ENCODE measurements around the gene XPO6.

Gene XPO6

DNA sequence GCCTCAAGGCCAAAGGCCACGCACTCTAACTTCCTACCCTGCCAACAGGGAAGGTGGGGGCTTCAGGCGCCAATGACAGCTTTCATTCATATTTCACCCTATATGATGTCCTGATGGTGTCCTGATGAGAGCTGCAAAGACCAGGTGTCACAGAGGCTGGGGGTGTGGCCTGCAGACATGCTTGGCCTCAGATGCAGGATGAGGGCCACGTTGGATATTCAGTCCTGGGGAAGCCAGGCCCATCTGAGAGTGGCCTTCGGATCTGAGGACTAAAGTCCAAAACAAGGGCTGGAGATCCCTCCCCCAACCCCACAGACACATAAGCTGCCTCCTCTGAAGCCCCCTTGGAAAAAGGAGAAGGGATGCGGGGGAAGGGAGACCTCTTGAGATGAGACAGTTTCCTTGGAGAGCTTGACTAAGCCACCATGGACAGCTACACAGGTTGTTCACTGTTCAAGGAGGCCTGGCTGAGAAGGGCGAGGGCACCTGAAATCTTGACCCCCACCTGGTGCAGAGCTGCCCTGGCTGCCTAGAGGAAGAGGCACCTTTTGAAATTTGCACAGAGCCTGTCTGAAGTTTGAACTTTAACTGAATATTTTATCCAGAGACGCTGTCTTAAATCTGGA lies 124.0 kb downstream of the XPO6 start:
- no peak for DNase-seq

GRCh38 chr16:28087140-28087660 lies 124.6 kb downstream of the XPO6 start:
- DNase-seq: no peak

DNA sequence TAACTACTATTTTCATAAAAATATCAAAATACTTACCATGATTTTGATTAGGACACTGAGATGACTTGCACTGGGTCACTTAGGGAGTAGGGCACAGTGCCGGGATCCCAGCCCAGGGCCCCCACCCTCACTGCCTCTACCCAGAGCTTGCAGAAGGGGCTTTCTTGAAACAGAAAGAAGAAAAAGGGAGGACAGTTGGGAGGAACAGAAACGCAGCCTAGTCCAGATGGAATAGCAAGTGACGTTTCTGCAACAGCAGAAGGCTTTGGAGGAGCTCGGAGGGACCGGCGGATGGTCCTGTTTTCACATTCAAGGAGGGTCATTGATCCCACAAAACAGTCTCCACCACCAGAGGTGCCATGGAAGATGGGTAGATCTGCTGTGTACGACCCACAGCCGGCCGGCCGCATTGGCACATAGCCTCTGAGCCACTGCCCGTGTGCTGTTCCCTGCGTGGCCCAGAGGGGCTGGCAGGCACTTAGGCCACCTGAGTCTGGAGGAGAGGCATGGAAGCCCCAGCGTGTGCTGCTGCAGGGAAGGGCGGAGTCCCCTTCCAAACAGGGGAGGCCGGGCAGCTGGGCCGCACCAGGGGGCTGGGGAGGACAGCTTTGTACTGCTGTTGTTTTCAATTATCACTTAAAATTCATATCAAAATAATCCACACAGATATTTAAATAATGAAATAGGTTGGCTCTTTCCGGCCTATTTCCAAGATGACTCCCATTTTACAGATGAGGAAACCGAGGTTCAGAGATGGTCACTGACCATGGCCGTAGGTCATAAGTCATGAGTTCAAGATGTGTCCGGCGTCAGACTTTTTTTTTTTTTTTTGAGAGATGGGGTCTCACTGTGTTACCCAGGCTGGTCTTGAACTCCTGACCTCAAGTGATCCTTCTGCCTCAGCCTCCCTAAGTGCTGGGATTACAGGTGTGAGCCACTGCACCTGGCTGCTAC lies 125.3 kb downstream of the XPO6 start:
- no peak for DNase-seq

DNA sequence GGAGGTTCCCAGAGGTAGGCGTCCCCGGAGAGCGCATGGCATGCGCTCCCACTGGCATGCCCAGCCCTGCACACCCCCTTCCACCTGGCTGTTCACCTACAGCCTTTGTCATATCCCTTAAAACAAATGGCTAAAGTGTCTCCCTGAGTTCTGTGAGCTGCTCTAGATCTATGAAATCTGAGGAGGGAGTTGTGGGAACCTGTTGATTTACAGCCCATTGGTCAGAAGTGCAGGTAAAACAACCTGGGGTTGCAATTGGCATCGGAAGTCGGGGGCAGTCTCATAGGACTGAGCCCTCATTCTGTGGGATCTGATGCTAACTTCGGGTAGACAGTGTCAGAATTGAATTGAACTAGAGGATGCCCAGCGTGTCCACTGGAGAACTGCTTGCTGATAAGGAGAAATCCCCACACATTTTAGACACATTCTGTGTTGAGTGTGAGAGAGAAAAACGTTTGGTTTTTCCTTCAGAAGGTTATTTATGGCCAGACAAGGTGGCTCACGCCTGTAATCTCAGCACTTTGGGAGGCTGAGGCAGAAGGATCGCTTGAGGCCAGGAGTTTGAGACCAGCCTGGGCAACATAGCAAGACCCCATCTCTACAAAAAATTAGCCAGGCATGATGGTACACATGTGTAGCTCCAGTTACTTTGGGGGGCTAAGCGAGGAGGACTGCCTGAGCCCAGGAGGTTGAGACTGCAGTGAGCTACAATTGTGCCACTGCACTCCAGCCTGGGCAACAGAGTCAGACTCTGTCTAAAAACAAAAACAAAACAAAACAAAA lies 126.2 kb downstream of the XPO6 start:
- DNase-seq: no peak

- no peak for DNase-seq
Observed at GRCh38 chr16:28084209-28084608, 127.6 kb downstream of the XPO6 start.

GRCh38 chr16:28082624-28083023 lies 129.1 kb downstream of the XPO6 start:
- no peak for DNase-seq

DNA sequence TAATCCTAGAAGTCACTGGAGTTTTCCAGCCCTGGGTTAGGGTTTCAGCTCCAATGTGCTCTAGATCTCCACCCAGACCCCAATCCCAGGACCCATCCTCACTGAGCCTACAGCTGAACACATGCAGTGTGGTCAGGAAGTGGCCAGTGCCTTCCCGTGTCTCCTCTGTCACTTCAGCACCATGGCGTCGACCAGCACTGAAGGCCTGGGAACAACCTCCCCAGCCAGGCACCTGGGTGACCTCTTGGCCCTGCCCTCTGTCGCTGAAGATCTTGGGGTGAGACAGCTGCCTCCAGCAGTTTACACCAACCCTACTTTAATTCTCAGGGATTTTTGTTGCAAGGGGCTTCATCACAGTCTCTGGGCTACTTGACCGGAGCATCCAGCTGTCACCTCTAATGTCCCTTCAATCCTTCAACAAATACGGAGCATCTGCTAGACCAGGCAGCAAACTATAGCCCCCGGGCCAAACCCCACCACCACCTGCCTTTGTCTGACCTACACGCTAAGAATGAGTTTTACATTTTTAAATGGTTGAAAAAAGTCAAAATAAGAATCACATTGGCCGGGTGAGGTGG lies 130.3 kb downstream of the XPO6 start:
- DNase-seq: no peak

- DNase-seq: no peak
Observed at GRCh38 chr16:28078261-28078660, 133.5 kb downstream of the XPO6 start.

DNA sequence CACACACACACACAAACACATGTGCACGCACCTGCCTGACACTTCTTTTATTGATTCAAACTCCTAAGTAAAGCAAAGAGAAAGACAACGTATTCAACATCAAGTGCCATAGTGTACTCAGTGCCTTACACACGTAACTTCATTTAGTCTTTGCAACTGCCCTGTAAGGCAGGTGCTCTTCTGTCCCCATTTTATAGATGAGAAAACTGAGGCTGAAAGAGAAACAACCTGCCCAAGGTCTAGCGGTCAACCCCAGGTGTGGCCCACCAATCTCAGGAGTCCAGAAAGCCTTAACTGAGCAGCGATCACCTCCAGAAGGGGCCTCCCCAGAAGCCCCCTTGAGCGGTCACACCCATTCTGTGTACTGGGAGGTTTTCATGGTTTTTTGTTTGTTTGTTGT lies 137.9 kb downstream of the XPO6 start:
- no peak for DNase-seq

DNA sequence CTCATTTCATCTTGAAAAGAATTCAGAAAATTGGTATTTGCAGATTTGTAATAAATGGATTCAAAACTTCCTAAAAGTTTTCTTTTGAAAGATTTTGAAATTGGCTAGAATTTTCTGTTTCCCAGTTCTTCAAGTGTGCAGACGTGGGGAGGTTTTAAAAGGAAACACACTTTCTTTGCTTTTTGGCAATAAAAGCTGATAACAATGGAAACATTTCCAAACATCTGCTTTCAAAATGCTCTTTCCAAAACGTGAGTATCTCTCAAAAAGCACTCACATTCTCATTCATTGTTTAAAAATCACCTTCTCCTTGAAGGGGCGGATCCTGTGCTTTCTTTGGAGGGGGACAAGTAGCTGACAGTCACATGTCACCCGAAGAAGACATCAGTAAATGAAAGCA lies 139.7 kb downstream of the XPO6 start:
- no peak for DNase-seq

DNA sequence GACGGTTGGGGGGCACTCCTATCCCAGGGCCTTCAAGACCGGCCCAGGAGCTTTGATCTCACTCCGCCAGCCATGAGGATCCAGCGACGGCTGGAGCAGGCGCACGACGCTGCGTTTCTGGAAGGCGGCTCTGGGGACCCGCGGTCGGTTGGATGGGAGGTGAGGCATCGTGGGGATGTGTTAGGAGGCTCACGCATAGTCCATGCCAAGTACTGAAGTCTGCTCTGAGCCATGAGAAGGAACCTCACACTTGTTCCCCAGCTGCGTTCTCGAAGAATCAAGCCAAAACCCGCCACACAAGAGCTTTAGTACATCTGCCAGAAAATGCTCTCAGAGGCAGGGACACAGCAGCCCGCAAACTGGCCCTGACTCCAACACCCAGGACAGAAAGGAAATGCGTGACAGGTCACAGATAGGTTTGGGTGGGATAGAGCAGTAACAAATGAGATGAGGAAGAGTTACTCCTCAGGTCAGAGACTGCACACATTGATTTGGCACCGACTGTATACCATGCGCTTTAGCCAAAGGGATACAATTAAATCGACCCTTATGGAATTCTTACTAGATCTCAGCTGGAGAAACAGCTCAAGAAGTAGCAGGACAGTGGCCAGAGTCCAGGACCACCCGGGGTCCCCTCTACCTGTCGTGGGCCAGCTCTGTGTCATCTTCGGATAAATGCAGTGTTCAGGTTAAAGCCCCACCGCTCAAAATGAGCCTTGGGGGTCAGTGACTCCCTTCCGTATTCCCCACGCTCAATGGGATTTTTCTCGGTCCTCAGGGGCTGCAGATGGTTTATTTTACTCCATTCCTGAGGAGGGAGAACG lies 141.6 kb downstream of the XPO6 start:
- no peak for DNase-seq

- no peak for DNase-seq
Observed at GRCh38 chr16:28068976-28069375, 142.8 kb downstream of the XPO6 start.

DNA sequence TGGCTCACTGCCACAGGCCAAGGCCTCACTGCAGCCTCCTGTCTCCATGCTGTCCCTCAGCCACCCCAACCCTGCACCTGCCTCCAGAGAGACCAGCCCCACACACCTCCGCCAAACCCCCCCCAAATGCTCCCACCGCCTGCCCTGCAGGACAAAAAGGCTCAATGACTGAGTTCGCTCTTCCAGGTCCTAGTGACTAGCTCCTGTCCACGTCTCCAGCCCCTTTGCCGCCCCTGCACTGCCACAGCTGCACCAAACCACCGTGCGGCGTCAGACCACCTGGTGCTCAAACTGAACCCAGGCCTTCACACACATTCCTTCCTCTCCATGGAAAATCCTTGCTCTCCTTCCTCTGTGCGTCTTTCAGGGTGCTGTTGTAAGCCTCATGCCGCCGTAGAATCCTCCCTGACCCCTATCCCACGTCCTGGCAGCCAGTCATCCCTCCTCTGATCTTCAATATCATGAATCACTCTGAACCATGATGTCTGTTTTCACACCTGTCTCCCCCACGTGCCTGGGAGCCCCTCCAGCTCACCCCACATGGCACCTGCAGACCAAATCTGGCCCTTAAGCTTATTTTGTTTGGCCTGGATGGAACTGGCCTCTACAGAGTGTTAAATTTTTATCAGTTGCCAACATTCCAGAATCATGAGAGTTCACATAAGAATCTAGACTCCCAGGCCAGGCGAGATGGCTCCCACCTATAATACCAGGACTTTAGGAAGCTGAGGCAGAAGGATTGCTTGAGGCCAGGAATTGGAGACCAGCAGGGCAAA lies 144.0 kb downstream of the XPO6 start:
- no peak for DNase-seq

DNA sequence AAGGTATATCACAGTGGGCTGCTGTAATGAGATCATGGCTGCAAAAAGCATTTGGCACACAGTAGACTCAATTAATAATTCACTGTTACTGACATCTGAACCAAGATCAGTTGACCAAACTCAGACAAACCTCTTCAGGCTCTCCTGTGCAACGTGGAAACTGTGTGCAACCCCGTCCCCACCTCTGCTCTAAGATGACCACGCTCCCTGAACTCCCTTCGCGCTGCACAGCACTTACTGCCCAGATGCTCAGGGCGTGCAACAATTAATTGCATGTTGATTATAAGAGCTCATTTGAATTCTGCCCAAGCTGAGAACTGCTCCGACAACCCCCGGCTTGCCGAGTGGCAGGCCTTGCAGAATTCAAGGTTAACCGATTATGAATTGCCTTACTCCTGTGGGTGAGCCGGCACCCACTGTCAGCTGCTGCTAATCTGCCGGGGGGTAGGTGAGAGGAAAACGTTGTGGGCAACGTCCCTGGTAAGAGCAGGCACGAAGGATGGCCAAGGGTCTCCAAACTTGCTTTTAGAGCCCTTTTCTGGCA lies 147.0 kb downstream of the XPO6 start:
- no peak for DNase-seq

- DNase-seq: no peak
Observed at GRCh38 chr16:28064150-28064549, 147.6 kb downstream of the XPO6 start.

- DNase-seq: no peak
Observed at GRCh38 chr16:28063591-28064061, 148.1 kb downstream of the XPO6 start, which contains the start of gene GSG1L. Gene GSG1L (minus strand): TSS chr16:28063714. CDS start chr16:28063424, 290 bp downstream.

DNA sequence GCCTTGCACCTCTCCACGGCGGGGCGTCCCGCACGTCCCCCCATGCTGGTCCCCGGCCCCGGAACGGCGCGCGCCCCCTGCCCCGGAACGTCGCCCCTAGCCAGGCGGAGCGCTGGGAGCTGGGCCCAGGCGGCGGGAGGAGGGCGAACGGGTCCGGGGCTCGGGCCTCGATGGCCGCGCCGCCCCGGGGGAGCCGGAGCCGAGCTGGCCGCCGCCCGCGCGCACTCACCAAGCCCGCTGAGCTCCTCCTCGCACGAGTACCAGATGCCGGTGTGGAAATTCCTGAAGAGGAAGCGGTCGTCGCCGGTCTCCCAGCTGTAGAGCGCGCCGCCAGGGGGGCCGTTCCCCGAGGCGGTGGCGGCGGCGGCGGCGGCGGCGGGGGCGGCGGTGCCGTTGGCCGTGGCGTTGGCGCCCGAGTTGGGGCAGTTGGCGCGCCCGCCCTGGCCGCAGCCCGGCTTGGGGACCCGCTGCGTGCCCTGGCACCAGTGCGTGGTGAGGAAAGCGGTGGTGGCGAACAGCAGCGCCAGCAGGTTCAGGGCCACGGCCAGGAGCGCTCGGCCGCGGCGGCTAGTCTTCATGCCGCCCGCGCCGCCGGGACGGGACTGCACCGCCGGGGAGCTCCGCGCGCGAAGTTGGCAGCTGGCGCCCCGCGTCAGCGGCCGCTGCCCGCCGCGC lies 148.8 kb downstream of the XPO6 start:
- no peak for DNase-seq

GRCh38 chr16:28062261-28062846 lies 149.4 kb downstream of the XPO6 start:
- DNase-seq: no peak

- DNase-seq: no peak
Observed at GRCh38 chr16:28061352-28062101, 150.2 kb downstream of the XPO6 start.
